Measurements from ENCODE around the gene KRAS. TPM values are rescaled to one million over a fixed set of nuclear protein-coding genes. Genes with fewer than 3 reads are reported as not detected.

KRAS gene
- total and polyA plus RNA-seq, 5 experiments from 2014 or later: 38.2 to 59.5 (median 49.3) TPM

- H3K9me3 Mint-ChIP-seq: no peaks in the 10 kb centered on the region
- DNase-seq: no peak
- no peaks in the 10 kb centered on the region for H3K36me3 Mint-ChIP-seq
- no peak overlapping the region for H3K4me3 Mint-ChIP-seq
- H3K4me1 Mint-ChIP-seq: peaks cover 8 to 21% (median 17%) of the 10 kb centered on the region in 4 donors
- POLR2A ChIA-PET: no interaction called here
- no peak overlapping the region for H3K27ac Mint-ChIP-seq
- no peak for ATAC-seq
- H3K27me3 Mint-ChIP-seq: no peaks in the 10 kb centered on the region
These were observed 61.1 kb downstream of the KRAS start for GRCh38 chr12:25189656-25190055.

DNA sequence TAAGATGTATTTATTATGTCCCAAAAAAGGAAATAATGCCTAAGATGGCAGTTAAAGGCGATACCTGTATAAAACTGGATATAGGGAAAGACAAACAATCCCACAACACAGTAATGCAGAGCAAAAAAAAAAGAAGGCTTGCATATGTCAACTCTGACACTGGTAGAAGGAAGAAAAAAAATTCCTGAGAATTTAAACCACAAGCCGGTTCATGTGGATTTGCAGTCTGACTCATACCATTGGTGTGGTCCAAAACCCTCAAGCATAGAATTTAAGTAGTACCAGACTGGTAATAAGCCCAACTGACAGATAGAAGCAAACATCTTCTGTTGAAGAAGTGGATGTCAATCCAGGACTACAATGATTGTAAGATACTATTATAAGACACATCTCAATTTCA, 62.9 kb downstream of the KRAS start:
- peaks cover 8 to 14% (median 13%) of the 10 kb centered on the region in 4 donors for H3K4me1 Mint-ChIP-seq
- no peaks in the 10 kb centered on the region for H3K36me3 Mint-ChIP-seq
- POLR2A ChIA-PET: interaction anchor here (1.8 kb wide), 1 partner anchor 8 kb away, joined by 10 read pairs; the partner anchor contains the start of genes DNAI7 and ETFRF1
- peak overlapping the region in 1 of 10 donors; percentile 23 for H3K4me3 Mint-ChIP-seq
- H3K9me3 Mint-ChIP-seq: peaks cover 0 to 7% (median 0%) of the 10 kb centered on the region in 9 donors
- DNase-seq (no peak), ATAC-seq (no peak)
- peak overlapping the region in 2 of 10 donors; percentile 85 to 96 for H3K27ac Mint-ChIP-seq
- no peaks in the 10 kb centered on the region for H3K27me3 Mint-ChIP-seq

GRCh38 chr12:25186788-25187402, 63.8 kb downstream of the KRAS start:
- H3K9me3 Mint-ChIP-seq: peaks cover 0 to 7% (median 0%) of the 10 kb centered on the region in 9 donors
- H3K27me3 Mint-ChIP-seq: no peaks in the 10 kb centered on the region
- peak in 3 of 10 donors; percentile 24 to 38 (median 28) for DNase-seq
- POLR2A ChIA-PET: interaction anchor here (0.7 to 1.8 kb wide), 3 partner anchors 9 to 64 kb away, joined by 3 to 10 read pairs (median 7); partner anchors contain the start of genes DNAI7, ETFRF1 and KRAS
- no peaks in the 10 kb centered on the region for H3K36me3 Mint-ChIP-seq
- ATAC-seq: peak; percentile 77 to 81
- peak overlapping the region; percentile 85 to 97 (median 91) for H3K27ac Mint-ChIP-seq
- H3K4me3 Mint-ChIP-seq: peak overlapping the region; percentile 70 to 90 (median 83)
- peaks cover 9 to 14% (median 13%) of the 10 kb centered on the region in 4 donors for H3K4me1 Mint-ChIP-seq

- Mint-ChIP-seq H3K27me3 (no peaks in the 10 kb centered on the region), H3K36me3 (no peaks in the 10 kb centered on the region), H3K27ac (peak overlapping the region; percentile 85 to 97 (median 91)), H3K4me1 (peaks cover 9 to 14% (median 13%) of the 10 kb centered on the region in 4 donors), H3K9me3 (peaks cover 0 to 7% (median 0%) of the 10 kb centered on the region in 9 donors), H3K4me3 (peak overlapping the region; percentile 70 to 90 (median 83))
- DNase-seq (peak in 3 of 10 donors; percentile 17 to 31 (median 23)), ATAC-seq (peak; percentile 69 to 78)
- POLR2A ChIA-PET: interaction anchor here (0.6 to 1.8 kb wide), 3 partner anchors 9 to 65 kb away, joined by 3 to 10 read pairs (median 7); partner anchors contain the start of genes DNAI7, ETFRF1 and KRAS
These were observed 64.5 kb downstream of the KRAS start for GRCh38 chr12:25186038-25186787.

GRCh38 chr12:25184132-25184531, 66.6 kb downstream of the KRAS start:
- no peak for DNase-seq
- peaks cover 0 to 6% (median 0%) of the 10 kb centered on the region in 3 donors for H3K36me3 Mint-ChIP-seq
- H3K27me3 Mint-ChIP-seq: no peaks in the 10 kb centered on the region
- no peak overlapping the region for H3K4me3 Mint-ChIP-seq
- H3K4me1 Mint-ChIP-seq: peaks cover 9 to 14% (median 13%) of the 10 kb centered on the region in 4 donors
- POLR2A ChIA-PET: interaction anchor here (0.9 kb wide), 1 partner anchor 12 kb away, joined by 4 read pairs; no protein-coding TSS in a partner anchor
- H3K27ac Mint-ChIP-seq: peak overlapping the region in 1 of 10 donors; percentile 3
- H3K9me3 Mint-ChIP-seq: peaks cover 0 to 14% (median 3%) of the 10 kb centered on the region in 9 donors
- no peak for ATAC-seq

DNA sequence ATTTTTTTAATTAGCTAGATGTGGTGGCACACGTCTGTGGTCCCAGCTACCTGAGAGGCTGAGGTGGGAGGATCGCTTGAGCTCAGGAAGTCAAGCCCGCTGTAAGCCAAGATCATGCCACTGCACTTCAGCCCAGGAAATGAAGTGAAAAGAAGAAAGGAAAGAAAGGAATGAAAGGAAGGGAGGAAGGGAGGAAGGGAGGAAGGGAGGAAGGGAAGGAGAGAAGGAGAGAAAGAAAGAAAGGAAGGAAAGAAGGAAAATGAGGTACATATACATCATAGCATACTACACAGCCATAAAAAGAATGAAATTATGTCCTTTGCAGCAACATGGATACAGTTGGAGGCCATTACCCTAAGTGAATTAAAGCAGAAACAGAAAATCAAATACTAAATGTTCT, 68.0 kb downstream of the KRAS start:
- DNase-seq (no peak), ATAC-seq (peak in 1 of 2 donors; percentile 53)
- POLR2A ChIA-PET: interaction anchor here (0.7 to 1.0 kb wide), 3 partner anchors 26 to 130 kb away, joined by 3 read pairs; no protein-coding TSS in a partner anchor
- H3K4me3 Mint-ChIP-seq: no peak overlapping the region
- peaks cover 0 to 6% (median 0%) of the 10 kb centered on the region in 3 donors for H3K36me3 Mint-ChIP-seq
- peak overlapping the region in 6 of 10 donors; percentile 32 to 84 (median 72) for H3K27ac Mint-ChIP-seq
- no peaks in the 10 kb centered on the region for H3K27me3 Mint-ChIP-seq
- peaks cover 0 to 14% (median 3%) of the 10 kb centered on the region in 9 donors for H3K9me3 Mint-ChIP-seq
- H3K4me1 Mint-ChIP-seq: peaks cover 9 to 14% (median 13%) of the 10 kb centered on the region in 4 donors

DNA sequence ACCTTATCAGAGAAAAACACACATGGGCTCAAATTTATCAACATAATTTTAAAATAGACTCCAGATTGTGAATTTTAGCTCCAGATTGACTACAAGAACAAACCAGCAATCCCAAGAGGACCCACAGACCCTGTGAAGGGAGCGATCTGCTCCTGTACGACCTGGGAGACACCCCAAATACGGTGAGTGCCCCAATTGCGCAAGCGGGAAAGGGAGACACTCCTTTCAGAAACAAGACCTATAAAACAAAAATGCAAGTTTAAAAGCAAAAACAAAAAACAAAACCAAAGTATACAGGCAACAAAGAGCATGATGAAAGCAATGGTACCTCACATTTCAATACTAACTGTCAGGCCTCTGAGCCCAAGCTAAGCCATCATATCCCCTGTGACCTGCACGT, 87.9 kb downstream of the KRAS start:
- no peaks in the 10 kb centered on the region for H3K36me3 Mint-ChIP-seq
- DNase-seq: no peak
- POLR2A ChIA-PET: no interaction called here

DNA sequence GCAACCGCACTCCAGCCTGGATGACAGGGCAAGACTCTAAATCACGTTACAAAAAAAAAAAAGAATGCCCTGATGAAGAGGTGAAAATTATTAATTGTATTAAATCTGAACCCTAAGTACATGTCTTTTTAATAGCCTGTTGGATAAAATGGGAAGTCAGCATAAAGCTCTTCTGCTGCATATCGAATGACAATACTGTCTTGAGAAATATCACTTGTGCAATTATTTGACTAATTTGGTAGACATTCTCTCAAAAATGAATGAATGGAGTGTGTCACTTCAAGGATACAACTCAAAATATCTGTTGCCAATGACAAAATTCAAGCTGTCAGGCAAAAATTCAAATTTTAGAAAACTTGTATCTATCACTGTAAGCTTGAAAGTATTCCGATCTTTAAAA, 94.7 kb downstream of the KRAS start:
- H3K4me1 Mint-ChIP-seq: peaks cover 0 to 22% (median 3%) of the 10 kb centered on the region in 4 donors
- H3K36me3 Mint-ChIP-seq: no peaks in the 10 kb centered on the region
- ATAC-seq: no peak
- H3K4me3 Mint-ChIP-seq: no peak overlapping the region
- POLR2A ChIA-PET: interaction anchor here (2.1 kb wide), 1 partner anchor 39 kb away, joined by 10 read pairs; the partner anchor contains the start of genes DNAI7 and ETFRF1
- no peak for DNase-seq
- no peak overlapping the region for H3K27ac Mint-ChIP-seq
- H3K27me3 Mint-ChIP-seq: no peaks in the 10 kb centered on the region
- no peaks in the 10 kb centered on the region for H3K9me3 Mint-ChIP-seq

More for the DNA sequence above, 87.9 kb downstream of the KRAS start:
- H3K27ac Mint-ChIP-seq: no peak overlapping the region
- H3K4me1 Mint-ChIP-seq: peaks cover 0 to 6% (median 0%) of the 10 kb centered on the region in 4 donors
- H3K4me3 Mint-ChIP-seq: no peak overlapping the region
- H3K27me3 Mint-ChIP-seq: no peaks in the 10 kb centered on the region
- H3K9me3 Mint-ChIP-seq: no peaks in the 10 kb centered on the region
- no peak for ATAC-seq

DNA sequence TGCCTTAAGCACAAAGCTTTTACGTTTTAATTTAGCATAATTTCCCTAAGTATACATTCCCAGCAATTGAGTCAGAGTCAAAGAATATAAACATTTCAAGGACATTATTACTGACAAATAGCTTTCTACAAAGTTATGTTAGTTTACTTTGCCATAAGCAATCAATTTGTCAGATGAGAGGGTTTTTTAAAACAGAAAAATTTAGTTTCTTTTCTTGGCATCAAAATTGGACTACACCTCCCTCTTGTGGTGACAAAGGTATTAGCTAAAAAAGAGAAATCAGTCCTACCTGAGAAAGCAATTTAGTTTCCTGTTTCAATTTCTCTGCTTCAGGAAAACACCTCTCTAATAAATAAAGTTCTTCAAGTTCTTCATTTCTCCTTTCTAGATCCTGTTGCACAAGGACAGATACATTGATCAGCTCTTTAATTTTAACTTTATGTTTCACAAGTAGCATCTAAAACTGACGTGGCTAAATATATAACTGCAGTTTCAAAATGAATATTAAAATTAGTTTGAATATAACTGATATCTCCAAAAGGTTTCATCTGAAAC, 95.6 kb downstream of the KRAS start:
- peak in 3 of 10 donors; percentile 55 to 58 (median 58) for DNase-seq
- Mint-ChIP-seq H3K4me3 (peak overlapping the region in 4 of 10 donors; percentile 12 to 52 (median 30)), H3K36me3 (no peaks in the 10 kb centered on the region), H3K27me3 (no peaks in the 10 kb centered on the region), H3K27ac (peak overlapping the region in 4 of 10 donors; percentile 17 to 63 (median 44)), H3K9me3 (no peaks in the 10 kb centered on the region), H3K4me1 (peaks cover 0 to 22% (median 3%) of the 10 kb centered on the region in 4 donors)
- POLR2A ChIA-PET: interaction anchor here (0.8 to 2.1 kb wide), 4 partner anchors 31 to 232 kb away, joined by 3 to 10 read pairs (median 3); partner anchors contain the start of genes DNAI7 and ETFRF1
- no peak for ATAC-seq

Other genes starting within 250 kb of the KRAS start
- gene DNAI7, start 55.8 kb downstream of the KRAS start, total RNA-seq: under 1 TPM; 0.57 to 0.82 TPM
- gene DNAI7, start 55.8 kb downstream of the KRAS start, polyA plus RNA-seq: under 1 TPM in 2 of 3 donors, not detected in 1; 0.09 to 0.16 TPM
- 10 to 100 TPM; 40.8 to 45.1 TPM for gene ETFRF1, start 55.7 kb downstream of the KRAS start, total RNA-seq
- gene ETFRF1, start 55.7 kb downstream of the KRAS start, polyA plus RNA-seq: 10 to 100 TPM; 39.8 to 53.5 (median 40.6) TPM

All from naive thymus-derived CD8-positive, alpha-beta T cell (primary cell).